ENCODE results near the gene ZNF410. TPM values are rescaled to one million over a fixed set of nuclear protein-coding genes. Genes with fewer than 3 reads are reported as not detected.

ZNF410 gene
- total and polyA plus RNA-seq, 2 of the 8 experiments (the other 6 are each of a cell fraction or from before 2014, with no cell fraction given) = 11.2 to 18.9 TPM

DNA sequence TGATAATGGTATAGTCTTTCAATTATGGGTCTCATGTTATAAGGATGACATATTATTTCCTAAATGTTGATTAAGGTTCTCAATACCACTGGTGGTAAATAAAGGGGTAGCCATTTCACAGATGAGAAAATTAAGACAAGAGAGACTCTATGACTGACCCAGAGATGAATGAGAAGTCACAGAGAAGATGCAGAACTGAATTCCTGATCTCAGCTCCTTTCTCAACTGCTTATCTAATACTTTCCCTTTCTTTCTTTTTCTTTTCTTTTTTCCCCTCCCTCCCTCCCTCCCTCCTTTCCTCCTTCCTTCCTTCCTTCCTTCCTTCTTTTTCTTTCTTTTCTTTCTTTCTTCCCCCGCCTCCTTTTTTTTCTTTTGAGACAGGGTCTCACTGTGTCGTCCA, 43.4 kb upstream of the ZNF410 start (continued):
- TF ChIP-seq, protein P1, sequence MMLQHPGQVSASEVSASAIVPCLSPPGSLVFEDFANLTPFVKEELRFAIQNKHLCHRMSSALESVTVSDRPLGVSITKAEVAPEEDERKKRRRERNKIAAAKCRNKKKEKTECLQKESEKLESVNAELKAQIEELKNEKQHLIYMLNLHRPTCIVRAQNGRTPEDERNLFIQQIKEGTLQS (IDR thresholded peaks at IDR 0.05; ENCODE audit: insufficient read depth, low read depth, low read length) = no peak
- TF ChIP-seq CREB1 (IDR thresholded peaks at IDR 0.05) (no peak), EP300 (IDR thresholded peaks at IDR 0.05; ENCODE audit: borderline replicate concordance in 1 of 2, low read depth in 2 of 2, low read length in 2 of 2) (no peak), BRCA1 (IDR thresholded peaks at IDR 0.05; ENCODE audit: low read depth, low read length) (no peak), CHD1 (IDR thresholded peaks at IDR 0.05; ENCODE audit: low read depth, low read length) (no peak)

Measured in H1 (cell line).